Esophagus muscularis mucosa (tissue), 4 donors: ENCODE measurements around the gene PTPRK. TPM values are rescaled to one million over a fixed set of nuclear protein-coding genes. Genes with fewer than 3 reads are reported as not detected.

ENCODE experiments used
- DNase-seq: peaks from one replicate; pipeline ENCODE4 v3.0.0-alpha.2; 2017; ENCODE audit errors: extremely low spot score
- H3K27ac ChIP-seq, 4 donors: fragments of 200-600 bp; sonication (generic); replicated peaks in 1 of 4; 1 replicate in 3 of 4; 2 replicates in 1 of 4; pipeline ENCODE4 v1.5.1; 2016 to 2019; ENCODE audit warnings: mild to moderate bottlenecking in 1 of 4
- H3K27me3 ChIP-seq, 4 donors: fragments of 200-600 bp; sonication (generic); one replicate each; pipeline versions ENCODE4 v1.5.1 to v1.6.0; 2016 to 2019
- H3K36me3 ChIP-seq, 4 donors: fragments of 200-600 bp; sonication (generic); one replicate each; pipeline ENCODE4 v1.5.1; 2016 to 2019
- H3K4me1 ChIP-seq, 4 donors: fragments of 200-600 bp; sonication (generic); one replicate each; pipeline ENCODE4 v1.5.1; 2016 to 2019
- H3K4me3 ChIP-seq, 4 donors: fragments of 200-600 bp; sonication (generic); 1 replicate in 2 of 4; 2 replicates in 2 of 4; pipeline ENCODE4 v1.5.1; 2016 to 2019; ENCODE audit warnings: mild to moderate bottlenecking in 4 of 4, moderate library complexity in 1 of 4
- H3K9me3 ChIP-seq, 4 donors: fragments of 200-600 bp; sonication (generic); 1 replicate in 3 of 4; 2 replicates in 1 of 4; pipeline ENCODE4 v1.5.1; 2016 to 2019
- CTCF ChIP-seq, 3 experiments: fragments of 200-600 bp in 2 of 3; fragments of 450-650 bp in 1 of 3; sonication (generic) in 2 of 3; IDR thresholded peaks; one replicate each; pipeline ENCODE4 v1.5.1; 2017 to 2019; ENCODE audit warnings: antibody characterized with exemption in 3 of 3, mild to moderate bottlenecking in 2 of 3, moderate library complexity in 1 of 3
- EP300 ChIP-seq: sonication (generic); formaldehyde crosslinking; IDR thresholded peaks from one replicate; pipeline ENCODE4 v1.6.1; 2017; ENCODE audit warnings: antibody characterized with exemption
- POLR2A ChIP-seq: fragments of 450-650 bp; IDR thresholded peaks from one replicate; pipeline ENCODE4 v1.6.1; 2017; ENCODE audit warnings: antibody characterized with exemption, moderate library complexity, mild to moderate bottlenecking, low read depth
- POLR2AphosphoS5 ChIP-seq, 2 donors: sonication (generic); formaldehyde crosslinking; IDR thresholded peaks; one replicate each; pipeline ENCODE4 v1.6.1; 2017; ENCODE audit warnings: antibody characterized with exemption in 2 of 2
- WGBS: methylation state at CpG from one replicate; pipeline ENCODE4 v1.1.5; 2018; 5-methylcytosine and 5-hydroxymethylcytosine counted together
- intact Hi-C: fragments of 100-400 bp; cut with DNase I; formaldehyde crosslinking; loops from one replicate; pipeline ENCODE4 v1.15.1; 2023
- total RNA-seq, 4 donors: library from RNA; depleted of rRNA; stranded (reverse); fragments of >200 nt; gene quantifications; one replicate each; pipeline versions ENCODE4 v1.1.0 to v1.2.1, GENCODE V29; 2016

PTPRK gene
- total RNA-seq, 4 donors from 2014 or later: 36.8 to 53.1 (median 43.8) TPM

- no peak for TF ChIP-seq CTCF (IDR thresholded peaks at IDR 0.05)
- Histone ChIP-seq H3K4me3 (no peak overlapping the region), H3K9me3 (no peaks in the 10 kb centered on the region), H3K27ac (no peak overlapping the region), H3K27me3 (no peaks in the 10 kb centered on the region), H3K4me1 (no peaks in the 10 kb centered on the region), H3K36me3 (peaks cover 0 to 9% (median 0%) of the 10 kb centered on the region in 4 donors)
- intact Hi-C loops: no loop called here
- no peak for DNase-seq
- WGBS: 95% methylated on average over 5 of the region's 5 CpGs
Observed at GRCh38 chr6:128068119-128068479, 452.3 kb downstream of the PTPRK start.

- no peak for TF ChIP-seq CTCF (IDR thresholded peaks at IDR 0.05)
- no peak for TF ChIP-seq POLR2A
- no peak for TF ChIP-seq EP300
- no peak for TF ChIP-seq POLR2AphosphoS5 (IDR thresholded peaks at IDR 0.05)
- Histone ChIP-seq H3K9me3 (no peaks in the 10 kb centered on the region), H3K36me3 (peaks cover 0 to 9% (median 0%) of the 10 kb centered on the region in 4 donors), H3K4me1 (no peaks in the 10 kb centered on the region), H3K4me3 (no peak overlapping the region), H3K27ac (no peak overlapping the region), H3K27me3 (no peaks in the 10 kb centered on the region)
- no peak for DNase-seq
- intact Hi-C loops: no loop called here
- 87% methylated on average over 11 of the region's 11 CpGs for WGBS
Observed at GRCh38 chr6:128067446-128068118, 452.8 kb downstream of the PTPRK start.

GRCh38 chr6:128065072-128065471, 455.3 kb downstream of the PTPRK start:
- Histone ChIP-seq H3K4me3 (no peak overlapping the region), H3K36me3 (peaks cover 0 to 9% (median 2%) of the 10 kb centered on the region in 4 donors), H3K27me3 (no peaks in the 10 kb centered on the region), H3K4me1 (no peaks in the 10 kb centered on the region), H3K27ac (no peak overlapping the region), H3K9me3 (no peaks in the 10 kb centered on the region)
- intact Hi-C loops: no loop called here
- DNase-seq: no peak
- 96% methylated on average over 3 of the region's 3 CpGs for WGBS
- TF ChIP-seq POLR2A (no peak), EP300 (no peak), POLR2AphosphoS5 (IDR thresholded peaks at IDR 0.05) (no peak), CTCF (IDR thresholded peaks at IDR 0.05) (no peak)

GRCh38 chr6:128064540-128064895, 455.9 kb downstream of the PTPRK start:
- intact Hi-C loops: no loop called here
- 95% methylated on average over 2 of the region's 2 CpGs for WGBS

More at GRCh38 chr6:128064540-128064895, 455.9 kb downstream of the PTPRK start:
- H3K4me3 ChIP-seq: no peak overlapping the region
- no peak overlapping the region for H3K27ac ChIP-seq
- peaks cover 0 to 9% (median 2%) of the 10 kb centered on the region in 4 donors for H3K36me3 ChIP-seq
- no peaks in the 10 kb centered on the region for H3K9me3 ChIP-seq
- H3K27me3 ChIP-seq: no peaks in the 10 kb centered on the region
- no peak for DNase-seq
- no peaks in the 10 kb centered on the region for H3K4me1 ChIP-seq
- TF ChIP-seq CTCF (IDR thresholded peaks at IDR 0.05): no peak
- TF ChIP-seq EP300: no peak
- TF ChIP-seq POLR2AphosphoS5 (IDR thresholded peaks at IDR 0.05): no peak
- TF ChIP-seq POLR2A: no peak
